Endodermal cell (in vitro differentiated cells): ENCODE measurements around the gene STYK1. TPM values are rescaled to one million over a fixed set of nuclear protein-coding genes. Genes with fewer than 3 reads are reported as not detected.

Experiments used
- DNase-seq: peaks from one replicate; pipeline ENCODE4 v3.0.0-alpha.2; 2017
- H3K27ac ChIP-seq: 2 replicates; pipeline ENCODE4 v1.5.1; 2013; ENCODE audit warnings: mild to moderate bottlenecking, low read depth, low read length, moderate library complexity
- H3K27me3 ChIP-seq: 2 replicates; pipeline ENCODE4 v1.6.1; 2013; ENCODE audit warnings: mild to moderate bottlenecking, low read length, moderate library complexity; ENCODE audit not compliant: insufficient read depth, control insufficient read depth, poor library complexity, severe bottlenecking
- H3K36me3 ChIP-seq: 2 replicates; pipeline ENCODE4 v1.7.0; 2013; ENCODE audit warnings: mild to moderate bottlenecking, low read length, moderate library complexity; ENCODE audit not compliant: control insufficient read depth, insufficient read depth
- H3K4me1 ChIP-seq: one replicate; pipeline ENCODE4 v1.7.0; 2013; ENCODE audit warnings: low read length; ENCODE audit not compliant: control insufficient read depth, insufficient read depth
- H3K4me3 ChIP-seq: 2 replicates; pipeline ENCODE4 v1.5.1; 2013; ENCODE audit warnings: mild to moderate bottlenecking, low read length, moderate library complexity
- H3K9ac ChIP-seq: 2 replicates; pipeline ENCODE4 v1.6.1; 2013; ENCODE audit warnings: mild to moderate bottlenecking, low read length, moderate library complexity; ENCODE audit not compliant: poor library complexity, severe bottlenecking; ENCODE audit errors: extremely low read depth
- H3K9me3 ChIP-seq: 2 replicates; pipeline ENCODE4 v1.6.1; 2013; ENCODE audit warnings: mild to moderate bottlenecking, low read length, moderate library complexity; ENCODE audit not compliant: control insufficient read depth
- H3K27ac Mint-ChIP-seq: 2 replicates; pipeline ENCODE4 v1.8.0; 2020; ENCODE audit warnings: mixed read lengths
- H3K27me3 Mint-ChIP-seq: 2 replicates; pipeline ENCODE4 v1.8.0; 2021; ENCODE audit warnings: mild to moderate bottlenecking, mixed read lengths; ENCODE audit not compliant: insufficient read depth
- H3K36me3 Mint-ChIP-seq: 2 replicates; pipeline ENCODE4 v1.8.0; 2020; ENCODE audit warnings: low read depth, mixed read lengths
- H3K4me1 Mint-ChIP-seq: 2 replicates; pipeline ENCODE4 v1.8.0; 2020; ENCODE audit warnings: mixed read lengths
- H3K4me3 Mint-ChIP-seq: 2 replicates; pipeline ENCODE4 v1.8.0; 2020; ENCODE audit warnings: mild to moderate bottlenecking, moderate library complexity, mixed read lengths
- H3K9me3 Mint-ChIP-seq: 2 replicates; pipeline ENCODE4 v1.8.0; 2020; ENCODE audit warnings: mild to moderate bottlenecking, mixed read lengths
- CTCF ChIP-seq: fragments of 200-600 bp; sonication (generic); conservative IDR thresholded peaks from 2 replicates; pipeline ENCODE4 v1.5.0; 2021; ENCODE audit warnings: antibody characterized with exemption, mild to moderate bottlenecking
- WGBS, 2 experiments: methylation state at CpG; one replicate each; pipeline versions ENCODE4 v1.1.5 to v1.1.7; 2013; ENCODE audit warnings: missing lambda C conversion rate in 2 of 2, mixed read lengths in 1 of 2; ENCODE audit not compliant: insufficient coverage in 1 of 2, insufficient read length in 1 of 2; 5-methylcytosine and 5-hydroxymethylcytosine counted together
- total RNA-seq, 2 donors: library from RNA; stranded (reverse); fragmentation: NEBNext Ultra II Directional in 1 of 2; extraction: Animal tissue kit (Norgen Biotek cat#: 25700) in 1 of 2; gene quantifications; 2 replicates in 1 of 2; 3 replicates in 1 of 2; pipeline ENCODE4 v1.2.1, GENCODE V29; 2021

The STYK1 gene
- total RNA-seq, 2 donors from 2014 or later, result 3.3 to 4.5 TPM

- 91 to 100% methylated on average over 2 to 5 of the region's 5 CpGs for WGBS, 2 experiments
- Mint-ChIP-seq H3K27ac (no peak overlapping the region), H3K27me3 (peaks cover 5% of the 10 kb centered on the region), H3K36me3 (no peaks in the 10 kb centered on the region), H3K9me3 (no peaks in the 10 kb centered on the region), H3K4me1 (no peaks in the 10 kb centered on the region), H3K4me3 (no peak overlapping the region)
- no peak for TF ChIP-seq CTCF
- peaks cover 2% of the 10 kb centered on the region for H3K27me3 ChIP-seq
- no peak for DNase-seq
- no peak overlapping the region for H3K4me3 ChIP-seq
- no peak overlapping the region for H3K9ac ChIP-seq
- H3K36me3 ChIP-seq, result no peaks in the 10 kb centered on the region
- no peaks in the 10 kb centered on the region for H3K9me3 ChIP-seq
- H3K4me1 ChIP-seq, result no peaks in the 10 kb centered on the region
- H3K27ac ChIP-seq, result no peak overlapping the region
Measured at GRCh38 chr12:10668526-10668925, 5.3 kb downstream of the STYK1 start.

GRCh38 chr12:10667581-10667980, 6.3 kb downstream of the STYK1 start:
- no peak for TF ChIP-seq CTCF
- H3K4me1 ChIP-seq, result no peaks in the 10 kb centered on the region
- no peaks in the 10 kb centered on the region for H3K27me3 ChIP-seq
- WGBS, 2 experiments, result 84 to 100% methylated on average over 1 of the region's 1 CpG
- no peaks in the 10 kb centered on the region for H3K9me3 ChIP-seq
- Mint-ChIP-seq H3K27ac (no peak overlapping the region), H3K27me3 (peaks cover under 1% of the 10 kb centered on the region), H3K4me1 (no peaks in the 10 kb centered on the region), H3K9me3 (no peaks in the 10 kb centered on the region), H3K36me3 (no peaks in the 10 kb centered on the region), H3K4me3 (no peak overlapping the region)
- H3K36me3 ChIP-seq, result no peaks in the 10 kb centered on the region
- no peak overlapping the region for H3K9ac ChIP-seq
- no peak for DNase-seq
- no peak overlapping the region for H3K4me3 ChIP-seq
- no peak overlapping the region for H3K27ac ChIP-seq

GRCh38 chr12:10664499-10664898, 9.4 kb downstream of the STYK1 start:
- H3K4me1 Mint-ChIP-seq, result no peaks in the 10 kb centered on the region
- H3K4me3 ChIP-seq, result no peak overlapping the region
- H3K9me3 ChIP-seq, result no peaks in the 10 kb centered on the region
- no peak overlapping the region for H3K27ac ChIP-seq
- no peaks in the 10 kb centered on the region for H3K27me3 ChIP-seq
- no peak overlapping the region for H3K27ac Mint-ChIP-seq
- no peaks in the 10 kb centered on the region for H3K36me3 ChIP-seq
- 87 to 95% methylated on average over 2 of the region's 2 CpGs for WGBS, 2 experiments
- TF ChIP-seq CTCF, result no peak
- no peak overlapping the region for H3K4me3 Mint-ChIP-seq
- peaks cover 4% of the 10 kb centered on the region for H3K9me3 Mint-ChIP-seq
- no peaks in the 10 kb centered on the region for H3K4me1 ChIP-seq
- no peak overlapping the region for H3K9ac ChIP-seq
- H3K27me3 Mint-ChIP-seq, result no peaks in the 10 kb centered on the region
- no peak for DNase-seq
- no peaks in the 10 kb centered on the region for H3K36me3 Mint-ChIP-seq
